Measurements from ENCODE around the gene RPS6KA4.
"Not testable (repeated sequence)": the region's sequence is repeated elsewhere in the genome, so short reads cannot be mapped to it uniquely, and the experiment has no call there.

RPS6KA4 gene

GRCh38 chr11:64321533-64321932 is 37.4 kb upstream of the RPS6KA4 start:
- no peak overlapping the region for H3K27ac ChIP-seq

GRCh38 chr11:64322925-64323260 is 36.1 kb upstream of the RPS6KA4 start:
- TF ChIP-seq ZFX (IDR thresholded peaks at IDR 0.05; ENCODE audit: borderline replicate concordance) = no peak
- no peak for TF ChIP-seq CTCF (IDR thresholded peaks at IDR 0.05)
- no peak overlapping the region for H3K27ac ChIP-seq

More at GRCh38 chr11:64321533-64321932, 37.4 kb upstream of the RPS6KA4 start:
- TF ChIP-seq CTCF (IDR thresholded peaks at IDR 0.05) (no peak), ZFX (IDR thresholded peaks at IDR 0.05; ENCODE audit: borderline replicate concordance) (no peak)

GRCh38 chr11:64323373-64323772 is 35.6 kb upstream of the RPS6KA4 start:
- H3K27ac ChIP-seq = no peak overlapping the region
- no peak for TF ChIP-seq CTCF (IDR thresholded peaks at IDR 0.05)
- TF ChIP-seq ZFX (IDR thresholded peaks at IDR 0.05; ENCODE audit: borderline replicate concordance) = no peak

- H3K27ac ChIP-seq = not testable (repeated sequence)
Observed at GRCh38 chr11:64323984-64324383, 35.0 kb upstream of the RPS6KA4 start.

GRCh38 chr11:64324692-64325469 is 34.1 kb upstream of the RPS6KA4 start:
- no peak overlapping the region for H3K27ac ChIP-seq
- no peak for TF ChIP-seq ZFX (IDR thresholded peaks at IDR 0.05; ENCODE audit: borderline replicate concordance)
- TF ChIP-seq CTCF (IDR thresholded peaks at IDR 0.05) = no peak

- H3K27ac ChIP-seq = no peak overlapping the region
- no peak for TF ChIP-seq ZFX (IDR thresholded peaks at IDR 0.05; ENCODE audit: borderline replicate concordance)
- no peak for TF ChIP-seq CTCF (IDR thresholded peaks at IDR 0.05)
Observed at GRCh38 chr11:64327375-64327774, 31.6 kb upstream of the RPS6KA4 start.

- TF ChIP-seq CTCF (IDR thresholded peaks at IDR 0.05) (no peak), ZFX (IDR thresholded peaks at IDR 0.05; ENCODE audit: borderline replicate concordance) (no peak)
- H3K27ac ChIP-seq = no peak overlapping the region
Observed at GRCh38 chr11:64327993-64328392, 31.0 kb upstream of the RPS6KA4 start.

- no peak overlapping the region for H3K27ac ChIP-seq
- TF ChIP-seq CTCF (IDR thresholded peaks at IDR 0.05) (no peak), ZFX (IDR thresholded peaks at IDR 0.05; ENCODE audit: borderline replicate concordance) (no peak)
Observed at GRCh38 chr11:64330888-64331287, 28.1 kb upstream of the RPS6KA4 start.

Data from 22Rv1 (cell line).